Activated CD4-positive, alpha-beta T cell treated with anti-CD3 and anti-CD28 coated beads, Interleukin-2, amount 10 ng/mL, durations not matched to agents 24 days and 14 days (primary cell): Measurements from ENCODE around the gene CLPTM1L. TPM values are rescaled to one million over a fixed set of nuclear protein-coding genes. Genes with fewer than 3 reads are reported as not detected.
"Not testable (repeated sequence)": the region's sequence is repeated elsewhere in the genome, so short reads cannot be mapped to it uniquely, and the experiment has no call there.

ENCODE experiments used
- DNase-seq: peaks from one replicate; pipeline ENCODE4 v3.0.0; 2022
- H3K27ac Mint-ChIP-seq: one replicate; pipeline ENCODE4 v1.8.0; 2022; ENCODE audit warnings: mild to moderate bottlenecking, mixed read lengths
- H3K27me3 Mint-ChIP-seq: one replicate; pipeline ENCODE4 v1.8.0; 2022; ENCODE audit warnings: mixed read lengths
- H3K36me3 Mint-ChIP-seq: one replicate; pipeline ENCODE4 v1.8.0; 2022; ENCODE audit warnings: low read depth, mild to moderate bottlenecking, mixed read lengths
- H3K4me1 Mint-ChIP-seq: one replicate; pipeline ENCODE4 v1.8.0; 2021; ENCODE audit warnings: mixed read lengths
- H3K4me3 Mint-ChIP-seq: one replicate; pipeline ENCODE4 v1.8.0; 2022; ENCODE audit warnings: mild to moderate bottlenecking, moderate library complexity, mixed read lengths
- H3K9me3 Mint-ChIP-seq: one replicate; pipeline ENCODE4 v1.8.0; 2021; ENCODE audit warnings: mixed read lengths
- intact Hi-C: fragments of 100-400 bp; cut with micrococcal nuclease; formaldehyde crosslinking; loops from one replicate; pipeline ENCODE4 v1.15.1; 2023
- total RNA-seq: library from RNA; stranded (reverse); gene quantifications from 2 replicates; pipeline ENCODE4 v1.2.3, GENCODE V29; 2022

Gene CLPTM1L
- total RNA-seq, 1 donor from 2014 or later = 114 TPM

GRCh38 chr5:1347571-1347970, 2.7 kb upstream of the CLPTM1L start:
- no peak for DNase-seq
- H3K36me3 Mint-ChIP-seq = peaks cover 11% of the 10 kb centered on the region
- peaks cover 2% of the 10 kb centered on the region for H3K27me3 Mint-ChIP-seq
- intact Hi-C loops = loop anchor here (5.0 to 10.0 kb wide), 2 partner anchors 177 to 285 kb away; partner anchors contain the start of gene LPCAT1
- H3K9me3 Mint-ChIP-seq = no peaks in the 10 kb centered on the region
- H3K4me3 Mint-ChIP-seq = no peak overlapping the region
- no peak overlapping the region for H3K27ac Mint-ChIP-seq
- H3K4me1 Mint-ChIP-seq = peaks cover 18% of the 10 kb centered on the region

GRCh38 chr5:1346627-1347440, 1.9 kb upstream of the CLPTM1L start:
- peak overlapping the region; percentile 81 for H3K4me3 Mint-ChIP-seq
- intact Hi-C loops = loop anchor here (5.0 to 10.0 kb wide), 2 partner anchors 178 to 285 kb away; partner anchors contain the start of gene LPCAT1
- DNase-seq = no peak
- H3K36me3 Mint-ChIP-seq = peaks cover 13% of the 10 kb centered on the region
- no peaks in the 10 kb centered on the region for H3K9me3 Mint-ChIP-seq
- peaks cover 21% of the 10 kb centered on the region for H3K4me1 Mint-ChIP-seq
- peak overlapping the region; percentile 53 for H3K27ac Mint-ChIP-seq
- peaks cover 2% of the 10 kb centered on the region for H3K27me3 Mint-ChIP-seq

GRCh38 chr5:1345876-1346626, 1.2 kb upstream of the CLPTM1L start:
- Mint-ChIP-seq H3K27ac (peak overlapping the region; percentile 51), H3K9me3 (no peaks in the 10 kb centered on the region), H3K27me3 (peaks cover under 1% of the 10 kb centered on the region), H3K4me3 (peak overlapping the region; percentile 81), H3K36me3 (peaks cover 21% of the 10 kb centered on the region), H3K4me1 (peaks cover 22% of the 10 kb centered on the region)
- no peak for DNase-seq
- intact Hi-C loops = loop anchor here (2.0 to 10.0 kb wide), 5 partner anchors 29 to 453 kb away; partner anchors contain the start of genes LPCAT1 and MRPL36

- Mint-ChIP-seq H3K27me3 (no peaks in the 10 kb centered on the region), H3K36me3 (peaks cover 28% of the 10 kb centered on the region)
- peak; percentile 75 for DNase-seq
Observed at GRCh38 chr5:1343931-1344901, 683 bp downstream of the CLPTM1L start.

GRCh38 chr5:1343315-1343751, 1.6 kb downstream of the CLPTM1L start:
- Mint-ChIP-seq H3K27me3 (no peaks in the 10 kb centered on the region), H3K4me1 (peaks cover 22% of the 10 kb centered on the region), H3K36me3 (peaks cover 31% of the 10 kb centered on the region), H3K9me3 (no peaks in the 10 kb centered on the region), H3K4me3 (peak overlapping the region; percentile 71), H3K27ac (peak overlapping the region; percentile 73)
- no peak for DNase-seq
- intact Hi-C loops = loop anchor here (10.0 kb wide), 1 partner anchor 181 kb away; the partner anchor contains the start of gene LPCAT1

More at GRCh38 chr5:1343931-1344901, 683 bp downstream of the CLPTM1L start:
- intact Hi-C loops = loop anchor here (2.0 to 10.0 kb wide), 4 partner anchors 27 to 455 kb away; partner anchors contain the start of genes LPCAT1 and MRPL36
- Mint-ChIP-seq H3K9me3 (no peaks in the 10 kb centered on the region), H3K4me3 (peak overlapping the region; percentile 92), H3K27ac (peak overlapping the region; percentile 93), H3K4me1 (peaks cover 22% of the 10 kb centered on the region)

- not testable (repeated sequence) for H3K27me3 Mint-ChIP-seq, H3K27ac Mint-ChIP-seq, H3K9me3 Mint-ChIP-seq, DNase-seq
- Mint-ChIP-seq H3K4me1 (peaks cover 22% of the 10 kb centered on the region), H3K36me3 (peaks cover 35% of the 10 kb centered on the region), H3K4me3 (peak overlapping the region; percentile 71)
- intact Hi-C loops = loop anchor here (10.0 kb wide), 1 partner anchor 182 kb away; the partner anchor contains the start of gene LPCAT1
Observed at GRCh38 chr5:1342711-1343110, 2.2 kb downstream of the CLPTM1L start.

- H3K27ac Mint-ChIP-seq = no peak overlapping the region
- DNase-seq = no peak
- H3K9me3 Mint-ChIP-seq = no peaks in the 10 kb centered on the region
- no peak overlapping the region for H3K4me3 Mint-ChIP-seq
- intact Hi-C loops = loop anchor here (10.0 kb wide), 1 partner anchor 183 kb away; the partner anchor contains the start of gene LPCAT1
- peaks cover 35% of the 10 kb centered on the region for H3K36me3 Mint-ChIP-seq
- no peaks in the 10 kb centered on the region for H3K27me3 Mint-ChIP-seq
- peaks cover 22% of the 10 kb centered on the region for H3K4me1 Mint-ChIP-seq
Observed at GRCh38 chr5:1342268-1342667, 2.6 kb downstream of the CLPTM1L start.

- DNase-seq = no peak
- Mint-ChIP-seq H3K4me3 (no peak overlapping the region), H3K27me3 (no peaks in the 10 kb centered on the region), H3K4me1 (peaks cover 23% of the 10 kb centered on the region), H3K9me3 (no peaks in the 10 kb centered on the region), H3K36me3 (peaks cover 38% of the 10 kb centered on the region), H3K27ac (no peak overlapping the region)
- intact Hi-C loops = loop anchor here (10.0 kb wide), 1 partner anchor 183 kb away; the partner anchor contains the start of gene LPCAT1
Observed at GRCh38 chr5:1341863-1342262, 3.0 kb downstream of the CLPTM1L start.

- DNase-seq, H3K9me3 Mint-ChIP-seq, H3K4me3 Mint-ChIP-seq, H3K27me3 Mint-ChIP-seq, H3K27ac Mint-ChIP-seq: not testable (repeated sequence)
- peaks cover 48% of the 10 kb centered on the region for H3K36me3 Mint-ChIP-seq
- intact Hi-C loops = loop anchor here (10.0 kb wide), 1 partner anchor 185 kb away; the partner anchor contains the start of gene LPCAT1
- peaks cover 21% of the 10 kb centered on the region for H3K4me1 Mint-ChIP-seq
Observed at GRCh38 chr5:1339818-1340210, 5.1 kb downstream of the CLPTM1L start.

- Mint-ChIP-seq H3K4me1 (peaks cover 21% of the 10 kb centered on the region), H3K36me3 (peaks cover 52% of the 10 kb centered on the region)
- intact Hi-C loops, H3K9me3 Mint-ChIP-seq, H3K27me3 Mint-ChIP-seq, H3K4me3 Mint-ChIP-seq, H3K27ac Mint-ChIP-seq, DNase-seq: not testable (repeated sequence)
Observed at GRCh38 chr5:1339139-1339817, 5.6 kb downstream of the CLPTM1L start.

- peaks cover 50% of the 10 kb centered on the region for H3K36me3 Mint-ChIP-seq
- intact Hi-C loops = no loop called here
- no peak overlapping the region for H3K27ac Mint-ChIP-seq
- H3K4me1 Mint-ChIP-seq = peaks cover 15% of the 10 kb centered on the region
- DNase-seq = no peak
- no peaks in the 10 kb centered on the region for H3K27me3 Mint-ChIP-seq
- no peak overlapping the region for H3K4me3 Mint-ChIP-seq
- H3K9me3 Mint-ChIP-seq = no peaks in the 10 kb centered on the region
Observed at GRCh38 chr5:1338506-1339070, 6.3 kb downstream of the CLPTM1L start.

GRCh38 chr5:1338196-1338490, 6.8 kb downstream of the CLPTM1L start:
- H3K36me3 Mint-ChIP-seq = peaks cover 51% of the 10 kb centered on the region
- no peaks in the 10 kb centered on the region for H3K27me3 Mint-ChIP-seq
- DNase-seq = no peak
- H3K27ac Mint-ChIP-seq = no peak overlapping the region
- H3K4me1 Mint-ChIP-seq = peaks cover 14% of the 10 kb centered on the region
- intact Hi-C loops = no loop called here
- no peaks in the 10 kb centered on the region for H3K9me3 Mint-ChIP-seq
- H3K4me3 Mint-ChIP-seq = no peak overlapping the region
